HG03095 (cell line): ENCODE data around the gene MYH14.
"Not testable (repeated sequence)": the region's sequence is repeated elsewhere in the genome, so short reads cannot be mapped to it uniquely, and the experiment has no call there.

Source experiments
- ATAC-seq: cut with Tn5 transposase; IDR thresholded peaks from one replicate; pipeline ENCODE4 v1.9.1; 2021; ENCODE audit warnings: moderate library complexity; ENCODE audit not compliant: unreplicated experiment

Gene MYH14

GRCh38 chr19:50223439-50223716 is 20.0 kb downstream of the MYH14 start:
- ATAC-seq = no peak

- no peak for ATAC-seq
These were observed 21.7 kb downstream of the MYH14 start for GRCh38 chr19:50224986-50225747.

DNA sequence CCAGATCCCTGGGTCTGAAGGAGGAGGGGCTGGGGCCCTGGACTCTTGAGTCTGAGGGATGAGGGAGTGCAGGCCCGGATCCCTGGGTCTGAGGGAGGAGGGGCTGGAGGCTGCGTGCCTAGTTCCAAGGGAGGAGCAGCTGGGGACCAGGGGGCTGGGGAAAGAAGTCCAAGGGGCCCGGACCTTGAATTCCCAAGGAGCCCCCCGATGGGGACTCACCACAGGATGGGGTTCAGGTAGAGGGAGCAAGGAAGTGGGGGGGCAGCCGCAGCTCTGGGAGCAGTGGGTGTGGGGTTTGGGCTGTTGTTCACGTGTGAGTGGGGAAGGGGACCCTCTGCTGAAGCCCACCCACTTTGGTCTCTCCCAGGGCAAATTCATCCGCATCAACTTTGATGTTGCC is 23.1 kb downstream of the MYH14 start:
- no peak for ATAC-seq

DNA sequence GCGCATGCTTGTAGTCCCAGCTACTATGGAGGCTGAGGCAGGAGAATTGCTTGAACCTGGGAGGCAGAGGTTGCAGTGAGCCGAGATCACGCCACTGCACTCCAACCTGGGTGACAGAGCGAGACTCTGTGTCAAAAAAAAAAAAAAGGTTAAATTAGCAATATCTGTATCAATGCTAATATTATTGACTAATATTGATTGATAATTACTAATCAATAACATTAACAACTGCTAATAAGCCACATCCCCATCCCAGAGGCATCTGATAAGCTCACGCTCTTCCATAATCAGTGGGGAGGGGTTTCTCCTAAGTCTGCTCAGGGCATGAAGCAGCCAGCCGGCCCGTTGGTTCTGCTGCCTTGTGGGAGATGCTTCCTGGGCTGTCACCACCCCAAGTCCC is 24.7 kb downstream of the MYH14 start:
- not testable (repeated sequence) for ATAC-seq

DNA sequence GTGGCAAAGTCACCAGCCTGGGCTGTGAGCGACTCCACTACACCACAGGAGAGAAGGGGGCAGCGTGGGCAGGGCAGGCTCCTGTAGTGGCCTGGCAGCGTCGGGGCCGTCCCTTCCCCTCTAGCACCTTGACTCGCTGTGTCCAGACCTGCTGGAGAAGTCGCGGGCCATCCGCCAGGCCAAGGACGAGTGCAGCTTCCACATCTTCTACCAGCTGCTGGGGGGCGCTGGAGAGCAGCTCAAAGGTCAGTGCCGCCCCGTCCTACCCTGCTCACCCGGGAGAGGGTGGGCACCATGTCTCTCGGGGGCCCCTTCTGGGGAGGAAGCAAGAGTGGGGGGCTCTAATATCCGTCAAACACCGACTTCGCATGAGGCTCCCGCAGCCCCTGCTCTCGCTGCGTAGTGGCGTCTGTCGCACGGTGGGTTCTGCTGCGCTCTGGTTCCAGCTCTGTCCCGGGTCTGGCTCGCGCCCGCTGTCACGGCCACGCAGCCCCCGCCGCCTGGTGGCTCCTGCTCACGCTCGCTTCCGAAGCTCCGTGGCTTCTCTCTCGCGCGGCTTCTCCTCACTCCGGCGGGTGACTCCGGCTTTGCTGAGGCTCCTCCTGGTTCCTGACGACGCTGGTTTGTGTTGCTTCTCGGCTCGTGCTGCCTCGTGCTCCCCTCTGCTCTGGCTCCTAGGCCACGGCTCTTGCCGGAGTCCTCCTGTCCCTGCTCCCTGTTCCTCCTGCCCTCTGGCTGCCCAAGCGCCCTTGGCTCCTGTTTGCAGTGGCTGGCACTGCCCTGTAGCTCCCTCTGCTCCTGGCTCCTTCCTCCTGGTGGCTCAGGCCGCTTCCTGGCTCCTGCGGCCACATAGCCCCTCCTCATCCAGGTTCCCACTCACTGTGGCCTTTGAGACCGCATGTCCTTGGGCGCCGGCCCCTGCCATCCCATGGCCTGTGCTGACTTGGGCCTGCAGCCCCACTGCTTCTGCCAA is 27.2 kb downstream of the MYH14 start:
- no peak for ATAC-seq

DNA sequence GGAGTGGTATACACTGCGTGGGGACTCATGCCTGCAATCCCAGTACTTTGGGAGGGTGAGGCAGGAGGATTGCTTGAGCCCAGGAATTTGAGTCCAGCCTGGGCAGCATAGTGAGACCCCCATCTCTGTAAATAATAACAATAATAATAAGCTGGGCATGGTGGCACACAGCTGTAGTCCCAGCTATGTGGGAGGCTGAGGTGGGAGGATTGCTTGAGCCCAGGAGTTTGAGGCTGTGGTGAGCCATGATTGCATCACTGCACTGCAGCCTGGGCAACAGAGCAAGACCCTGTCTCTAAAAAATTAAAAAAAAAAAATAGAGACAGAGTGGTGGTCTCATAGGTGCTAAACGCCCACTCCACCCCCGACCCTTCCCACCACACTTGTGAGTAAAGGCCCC is 28.0 kb downstream of the MYH14 start:
- not testable (repeated sequence) for ATAC-seq

GRCh38 chr19:50231821-50232220 is 28.4 kb downstream of the MYH14 start:
- ATAC-seq = no peak

- no peak for ATAC-seq
These were observed 29.2 kb downstream of the MYH14 start for GRCh38 chr19:50232600-50232999.

- ATAC-seq = no peak
These were observed 30.0 kb downstream of the MYH14 start for GRCh38 chr19:50233308-50233910.

GRCh38 chr19:50237493-50237892 is 34.1 kb downstream of the MYH14 start:
- not testable (repeated sequence) for ATAC-seq

DNA sequence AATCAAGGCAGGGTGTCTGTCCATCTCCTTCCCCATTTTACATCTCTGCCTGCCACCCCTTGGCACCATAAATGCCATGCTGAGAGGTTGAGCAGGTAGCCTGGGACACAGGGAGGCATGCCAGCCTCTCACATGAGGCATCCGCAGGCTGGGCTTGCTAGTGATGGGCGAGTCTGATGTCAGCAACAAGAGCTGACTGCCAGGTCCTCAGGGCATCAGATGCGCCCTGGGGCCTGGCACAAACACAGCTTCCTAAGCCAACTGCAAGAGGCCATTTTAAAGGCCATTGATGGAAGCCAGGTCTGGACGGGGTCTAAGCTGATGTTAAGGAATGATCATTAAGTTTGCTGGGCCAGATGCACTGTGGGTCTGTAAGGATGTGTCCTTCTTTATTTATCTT is 34.6 kb downstream of the MYH14 start:
- ATAC-seq = no peak

GRCh38 chr19:50239921-50240590 is 36.6 kb downstream of the MYH14 start:
- no peak for ATAC-seq

- ATAC-seq = no peak
These were observed 39.2 kb downstream of the MYH14 start for GRCh38 chr19:50242581-50242980.

GRCh38 chr19:50244695-50245094 is 41.3 kb downstream of the MYH14 start:
- no peak for ATAC-seq

DNA sequence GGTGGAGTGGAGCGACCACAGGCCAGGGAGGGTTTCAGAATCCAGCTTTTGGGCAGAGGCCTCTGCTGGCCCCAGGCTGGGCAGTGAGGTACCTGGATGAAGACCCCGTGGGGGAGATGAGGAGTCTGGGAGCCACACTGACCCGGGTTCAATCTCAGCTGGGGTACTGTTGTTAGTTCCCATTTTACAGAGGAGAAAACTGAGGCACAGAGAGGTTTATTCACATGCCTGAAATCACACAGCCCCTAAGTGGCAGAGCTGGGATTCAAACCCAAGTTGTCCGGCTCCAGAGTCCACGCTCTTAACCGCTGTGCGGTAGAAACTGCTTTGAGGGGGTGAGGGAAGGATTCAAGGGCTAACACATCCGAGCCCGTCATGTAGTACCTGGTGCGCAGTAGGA is 45.0 kb downstream of the MYH14 start:
- ATAC-seq = no peak

- ATAC-seq = no peak
These were observed 45.4 kb downstream of the MYH14 start for GRCh38 chr19:50248826-50249225.

DNA sequence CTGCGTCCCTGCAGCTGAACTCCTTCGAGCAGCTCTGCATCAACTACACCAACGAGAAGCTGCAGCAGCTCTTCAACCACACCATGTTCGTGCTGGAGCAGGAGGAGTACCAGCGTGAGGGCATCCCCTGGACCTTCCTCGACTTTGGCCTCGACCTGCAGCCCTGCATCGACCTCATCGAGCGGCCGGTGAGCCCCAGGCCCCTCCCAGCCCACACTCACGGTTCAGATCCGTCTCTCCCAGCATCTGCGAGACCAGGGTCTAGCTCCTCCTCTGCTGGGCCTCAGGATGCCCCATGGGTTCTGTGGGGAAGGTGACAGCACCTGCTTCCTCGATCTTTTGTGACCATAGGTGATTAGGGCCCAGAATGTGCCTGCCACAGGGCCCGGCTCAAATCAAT is 46.2 kb downstream of the MYH14 start:
- no peak for ATAC-seq

- ATAC-seq = no peak
These were observed 47.2 kb downstream of the MYH14 start for GRCh38 chr19:50250450-50251136.

- no peak for ATAC-seq
These were observed 48.9 kb downstream of the MYH14 start for GRCh38 chr19:50252111-50252886.

DNA sequence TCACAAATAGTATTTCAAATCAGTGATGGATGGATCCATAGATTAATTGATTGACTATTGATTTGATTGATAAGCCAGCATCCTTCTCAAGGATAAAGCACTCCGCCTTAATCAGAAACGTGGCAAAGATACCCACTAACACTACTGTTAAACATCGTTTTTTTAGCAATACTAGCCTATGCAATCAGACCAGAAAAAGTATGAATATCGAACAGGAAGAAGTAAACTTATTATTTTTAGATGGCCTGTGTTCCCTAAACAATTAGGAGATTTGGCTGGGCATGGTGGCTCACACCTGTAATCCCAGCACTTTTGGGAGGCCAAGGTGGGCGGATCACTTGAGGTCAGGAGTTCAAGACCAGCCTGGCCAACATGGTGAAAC is 49.5 kb downstream of the MYH14 start:
- no peak for ATAC-seq
